Thoracic aorta (tissue), 2 donors: ENCODE data around the gene LMLN. TPM values are rescaled to one million over a fixed set of nuclear protein-coding genes. Genes with fewer than 3 reads are reported as not detected.

ENCODE experiments used
- ATAC-seq: fragments of 150-250 bp; one replicate; pipeline ENCODE4 v1.8.0; 2017; ENCODE audit warnings: low read depth; ENCODE audit not compliant: insufficient number of reproducible peaks, low FRiP score
- DNase-seq: peaks from one replicate; pipeline ENCODE4 v3.0.0-alpha.2; 2020; ENCODE audit warnings: low spot score
- H3K27ac ChIP-seq, 2 donors: fragments of 200-600 bp; sonication (generic); 1 replicate in 1 of 2; 2 replicates in 1 of 2; pipeline ENCODE4 v1.5.1; 2016; ENCODE audit warnings: mild to moderate bottlenecking in 2 of 2, moderate library complexity in 2 of 2
- H3K27me3 ChIP-seq: fragments of 200-600 bp; sonication (generic); replicated peaks from 2 replicates; pipeline ENCODE4 v1.6.0; 2016; ENCODE audit warnings: mild to moderate bottlenecking; ENCODE audit not compliant: insufficient read depth
- H3K36me3 ChIP-seq: fragments of 200-600 bp; sonication (generic); one replicate; pipeline ENCODE4 v1.5.1; 2016
- H3K4me1 ChIP-seq, 2 donors: fragments of 200-600 bp; sonication (generic); 1 replicate in 1 of 2; 2 replicates in 1 of 2; pipeline versions ENCODE4 v1.5.1 to v1.6.0; 2016; ENCODE audit warnings: low read depth in 2 of 2, mild to moderate bottlenecking in 1 of 2; ENCODE audit not compliant: control insufficient read depth in 1 of 2
- H3K4me3 ChIP-seq: fragments of 200-600 bp; sonication (generic); 2 replicates; pipeline ENCODE4 v1.5.1; 2016; ENCODE audit warnings: mild to moderate bottlenecking
- H3K9me3 ChIP-seq: fragments of 200-600 bp; sonication (generic); 2 replicates; pipeline ENCODE4 v1.5.1; 2016
- CTCF ChIP-seq: fragments of 200-600 bp; sonication (generic); IDR thresholded peaks from one replicate; pipeline ENCODE4 v1.5.1; 2019; ENCODE audit warnings: antibody characterized with exemption
- total RNA-seq, 2 donors: library from RNA; depleted of rRNA; stranded (reverse); fragments of >200 nt; gene quantifications; one replicate each; pipeline versions ENCODE4 v1.1.0 to v1.2.3, GENCODE V29; 2016

Gene LMLN
- total RNA-seq, 2 donors from 2014 or later: 1.2 to 4.1 TPM

- H3K27ac ChIP-seq: no peak overlapping the region
- no peak overlapping the region for H3K4me3 ChIP-seq
- H3K27me3 ChIP-seq: no peaks in the 10 kb centered on the region
- no peak for ATAC-seq
- DNase-seq: no peak
- H3K4me1 ChIP-seq: no peaks in the 10 kb centered on the region
- TF ChIP-seq CTCF: no peak
- no peaks in the 10 kb centered on the region for H3K36me3 ChIP-seq
- H3K9me3 ChIP-seq: no peaks in the 10 kb centered on the region
These were observed 57.1 kb downstream of the LMLN start for GRCh38 chr3:198017090-198017489.

GRCh38 chr3:198018416-198018815 lies 58.4 kb downstream of the LMLN start:
- H3K4me3 ChIP-seq: no peak overlapping the region
- H3K4me1 ChIP-seq: no peaks in the 10 kb centered on the region
- H3K9me3 ChIP-seq: no peaks in the 10 kb centered on the region
- no peaks in the 10 kb centered on the region for H3K36me3 ChIP-seq
- H3K27me3 ChIP-seq: no peaks in the 10 kb centered on the region
- ATAC-seq (no peak), DNase-seq (no peak)
- TF ChIP-seq CTCF: no peak
- H3K27ac ChIP-seq: no peak overlapping the region

GRCh38 chr3:198019115-198019514 lies 59.1 kb downstream of the LMLN start:
- H3K4me1 ChIP-seq: no peaks in the 10 kb centered on the region

GRCh38 chr3:198021320-198021719 lies 61.3 kb downstream of the LMLN start:
- no peak for DNase-seq
- Histone ChIP-seq H3K36me3 (no peaks in the 10 kb centered on the region), H3K4me3 (no peak overlapping the region), H3K27ac (no peak overlapping the region), H3K27me3 (no peaks in the 10 kb centered on the region), H3K4me1 (no peaks in the 10 kb centered on the region), H3K9me3 (no peaks in the 10 kb centered on the region)
- ATAC-seq: no peak
- TF ChIP-seq CTCF: no peak

More at GRCh38 chr3:198019115-198019514, 59.1 kb downstream of the LMLN start:
- Histone ChIP-seq H3K36me3 (no peaks in the 10 kb centered on the region), H3K27me3 (no peaks in the 10 kb centered on the region), H3K27ac (no peak overlapping the region), H3K9me3 (no peaks in the 10 kb centered on the region), H3K4me3 (no peak overlapping the region)
- DNase-seq (no peak), ATAC-seq (no peak)
- no peak for TF ChIP-seq CTCF

GRCh38 chr3:198022604-198023003 lies 62.6 kb downstream of the LMLN start:
- no peak overlapping the region for H3K4me3 ChIP-seq
- H3K36me3 ChIP-seq: no peaks in the 10 kb centered on the region
- no peaks in the 10 kb centered on the region for H3K4me1 ChIP-seq
- DNase-seq (no peak), ATAC-seq (no peak)
- H3K9me3 ChIP-seq: no peaks in the 10 kb centered on the region
- no peaks in the 10 kb centered on the region for H3K27me3 ChIP-seq
- H3K27ac ChIP-seq: no peak overlapping the region
- no peak for TF ChIP-seq CTCF
